SK-N-SH treated with all-trans-retinoic acid at 6 μM for 48 hours (cell line): Measurements from ENCODE around the gene MST1.

Source experiments
- ATAC-seq: fragments of 200-7000 bp; cut with Tn5 transposase; 3 replicates; pipeline ENCODE4 v1.9.1; 2020; ENCODE audit warnings: mild to moderate bottlenecking, moderate library complexity
- ARNTL ChIP-seq: fragments of 450-650 bp; formaldehyde crosslinking; IDR thresholded peaks from 2 replicates; pipeline ENCODE4 v1.5.0; 2020; ENCODE audit warnings: low read depth, mild to moderate bottlenecking, moderate library complexity, borderline replicate concordance
- BACH2 ChIP-seq: fragments of 250-450 bp; sonication (Bioruptor Pico); IDR thresholded peaks from 2 replicates; pipeline ENCODE4 v1.9.0; 2021; ENCODE audit warnings: mild to moderate bottlenecking, borderline replicate concordance
- ESRRG ChIP-seq: fragments of 250-450 bp; sonication (Bioruptor Pico); IDR thresholded peaks from 2 replicates; pipeline ENCODE4 v1.6.1; 2021; ENCODE audit warnings: mild to moderate bottlenecking
- ISL1 ChIP-seq: fragments of 250-450 bp; sonication (Bioruptor Pico); IDR thresholded peaks from 2 replicates; pipeline ENCODE4 v2.1.2; 2022; ENCODE audit warnings: mild to moderate bottlenecking, moderate library complexity
- OSR1 ChIP-seq: fragments of 250-450 bp; sonication (Bioruptor Pico); IDR thresholded peaks from 2 replicates; pipeline ENCODE4 v1.8.0; 2022; ENCODE audit warnings: moderate library complexity, mild to moderate bottlenecking, inconsistent platforms
- PPARA ChIP-seq: fragments of 250-450 bp; sonication (Bioruptor Pico); IDR thresholded peaks from 2 replicates; pipeline ENCODE4 v1.5.0; 2020; ENCODE audit warnings: mild to moderate bottlenecking, borderline replicate concordance
- RARB ChIP-seq: fragments of 250-450 bp; sonication (Bioruptor Pico); IDR thresholded peaks from 2 replicates; pipeline ENCODE4 v1.8.0; 2021; ENCODE audit warnings: mild to moderate bottlenecking, moderate library complexity
- TCF4 ChIP-seq: fragments of 250-450 bp; sonication (Bioruptor Pico); IDR thresholded peaks from 2 replicates; pipeline ENCODE4 v1.8.0; 2021; ENCODE audit warnings: mild to moderate bottlenecking, moderate library complexity, borderline replicate concordance
- TOX ChIP-seq: fragments of 250-450 bp; sonication (Bioruptor Pico); IDR thresholded peaks from 2 replicates; pipeline ENCODE4 v1.8.0; 2021; ENCODE audit warnings: mild to moderate bottlenecking, moderate library complexity, borderline replicate concordance
- ZFP3 ChIP-seq: fragments of 250-450 bp; sonication (Bioruptor Pico); IDR thresholded peaks from 2 replicates; pipeline ENCODE4 v1.5.0; 2020; ENCODE audit warnings: mild to moderate bottlenecking, moderate library complexity
- ZFP30 ChIP-seq: fragments of 450-650 bp; formaldehyde crosslinking; IDR thresholded peaks from 2 replicates; pipeline ENCODE4 v1.5.0; 2022; ENCODE audit warnings: mild to moderate bottlenecking, moderate library complexity
- ZNF70 ChIP-seq: fragments of 450-650 bp; formaldehyde crosslinking; IDR thresholded peaks from 2 replicates; pipeline ENCODE4 v1.5.0; 2020; ENCODE audit warnings: mild to moderate bottlenecking, moderate library complexity
- TF ChIP-seq, protein P1 (sequence below): fragments of 250-450 bp; sonication (Bioruptor Pico); IDR thresholded peaks from 2 replicates; pipeline ENCODE4 v1.8.0; 2021; ENCODE audit warnings: low read depth, mild to moderate bottlenecking, moderate library complexity, borderline replicate concordance
- TF ChIP-seq, protein P2 (sequence below): fragments of 250-450 bp; sonication (Bioruptor Pico); IDR thresholded peaks from 2 replicates; pipeline ENCODE4 v1.5.1; 2020; ENCODE audit warnings: low read depth, mild to moderate bottlenecking, moderate library complexity
- TF ChIP-seq, protein P3 (sequence below): fragments of 250-450 bp; sonication (Bioruptor Pico); IDR thresholded peaks from 2 replicates; pipeline ENCODE4 v1.5.0; 2020; ENCODE audit warnings: mild to moderate bottlenecking, moderate library complexity
- TF ChIP-seq, protein P4 (sequence below): fragments of 250-450 bp; sonication (Bioruptor Pico); IDR thresholded peaks from 2 replicates; pipeline ENCODE4 v1.8.0; 2020; ENCODE audit warnings: mild to moderate bottlenecking, moderate library complexity, borderline replicate concordance

Gene MST1

DNA sequence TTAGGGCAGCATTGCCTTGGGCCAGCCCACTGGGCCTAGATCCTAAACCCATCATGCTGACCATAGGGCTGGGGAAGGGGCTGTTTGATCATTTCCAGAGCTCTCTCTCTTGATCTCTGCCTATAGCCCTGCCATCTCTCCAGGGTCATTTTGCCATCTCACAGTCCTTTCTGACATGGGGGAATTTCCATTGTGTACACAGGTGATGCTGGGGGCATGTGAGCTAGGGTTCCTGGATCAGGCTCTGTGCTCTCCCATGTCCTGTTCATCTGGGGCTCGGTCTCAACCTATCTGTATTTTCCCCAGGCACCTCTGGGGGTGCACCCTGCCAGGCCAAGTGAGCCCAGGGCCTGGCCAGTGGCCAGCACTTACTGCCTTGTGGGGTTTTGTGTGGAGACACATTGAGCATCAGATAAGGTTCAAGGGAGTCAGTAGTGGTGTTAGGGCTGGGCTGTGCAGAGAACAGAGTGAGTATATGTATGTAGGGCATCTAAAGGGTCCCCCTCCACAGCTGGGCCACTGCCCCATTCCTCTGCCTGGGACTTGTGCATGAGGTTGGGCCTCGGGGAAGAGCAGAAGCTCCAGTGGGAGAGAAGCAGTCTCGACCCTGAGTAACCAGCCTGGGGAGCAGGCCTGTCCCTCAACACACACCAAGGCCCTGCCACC lies 40.8 kb downstream of the MST1 start:
- no peak for TF ChIP-seq ISL1 (CRISPR knock-in tag)
- ATAC-seq: no peak

DNA sequence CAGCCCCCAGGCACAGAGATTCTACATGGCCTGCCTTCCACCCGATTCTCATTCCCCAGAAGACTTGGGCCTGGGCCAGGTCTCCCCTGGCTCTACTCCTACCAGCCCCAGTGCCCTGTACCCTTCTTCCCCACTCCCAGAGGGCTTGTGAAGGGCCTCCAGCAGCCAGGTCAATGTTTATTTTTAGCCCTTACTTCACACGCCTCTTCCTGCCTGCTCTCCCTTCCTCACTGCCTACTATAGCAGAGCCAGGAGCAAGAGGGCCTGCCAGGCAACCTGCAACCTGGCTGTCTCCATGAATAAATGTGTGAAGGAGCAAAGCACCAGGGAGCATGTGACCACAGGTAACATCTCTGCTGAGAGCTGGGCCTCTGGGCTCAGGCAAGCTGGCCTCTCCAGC lies 41.5 kb downstream of the MST1 start:
- TF ChIP-seq, protein P1, sequence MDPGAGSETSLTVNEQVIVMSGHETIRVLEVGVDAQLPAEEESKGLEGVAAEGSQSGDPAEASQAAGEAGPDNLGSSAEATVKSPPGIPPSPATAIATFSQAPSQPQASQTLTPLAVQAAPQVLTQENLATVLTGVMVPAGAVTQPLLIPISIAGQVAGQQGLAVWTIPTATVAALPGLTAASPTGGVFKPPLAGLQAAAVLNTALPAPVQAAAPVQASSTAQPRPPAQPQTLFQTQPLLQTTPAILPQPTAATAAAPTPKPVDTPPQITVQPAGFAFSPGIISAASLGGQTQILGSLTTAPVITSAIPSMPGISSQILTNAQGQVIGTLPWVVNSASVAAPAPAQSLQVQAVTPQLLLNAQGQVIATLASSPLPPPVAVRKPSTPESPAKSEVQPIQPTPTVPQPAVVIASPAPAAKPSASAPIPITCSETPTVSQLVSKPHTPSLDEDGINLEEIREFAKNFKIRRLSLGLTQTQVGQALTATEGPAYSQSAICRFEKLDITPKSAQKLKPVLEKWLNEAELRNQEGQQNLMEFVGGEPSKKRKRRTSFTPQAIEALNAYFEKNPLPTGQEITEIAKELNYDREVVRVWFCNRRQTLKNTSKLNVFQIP (CRISPR knock-in tag): no peak
- TF ChIP-seq, protein P2, sequence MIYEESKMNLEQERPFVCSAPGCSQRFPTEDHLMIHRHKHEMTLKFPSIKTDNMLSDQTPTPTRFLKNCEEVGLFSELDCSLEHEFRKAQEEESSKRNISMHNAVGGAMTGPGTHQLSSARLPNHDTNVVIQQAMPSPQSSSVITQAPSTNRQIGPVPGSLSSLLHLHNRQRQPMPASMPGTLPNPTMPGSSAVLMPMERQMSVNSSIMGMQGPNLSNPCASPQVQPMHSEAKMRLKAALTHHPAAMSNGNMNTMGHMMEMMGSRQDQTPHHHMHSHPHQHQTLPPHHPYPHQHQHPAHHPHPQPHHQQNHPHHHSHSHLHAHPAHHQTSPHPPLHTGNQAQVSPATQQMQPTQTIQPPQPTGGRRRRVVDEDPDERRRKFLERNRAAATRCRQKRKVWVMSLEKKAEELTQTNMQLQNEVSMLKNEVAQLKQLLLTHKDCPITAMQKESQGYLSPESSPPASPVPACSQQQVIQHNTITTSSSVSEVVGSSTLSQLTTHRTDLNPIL: no peak
- no peak for TF ChIP-seq ZFP30 (CRISPR knock-in tag)
- no peak for TF ChIP-seq TOX (CRISPR knock-in tag)
- no peak for TF ChIP-seq TCF4 (CRISPR knock-in tag)
- no peak for TF ChIP-seq ISL1 (CRISPR knock-in tag)
- no peak for TF ChIP-seq ZNF70 (CRISPR knock-in tag)
- no peak for TF ChIP-seq BACH2
- no peak for TF ChIP-seq ARNTL (CRISPR knock-in tag)
- TF ChIP-seq PPARA (CRISPR knock-in tag): no peak
- TF ChIP-seq, protein P3, sequence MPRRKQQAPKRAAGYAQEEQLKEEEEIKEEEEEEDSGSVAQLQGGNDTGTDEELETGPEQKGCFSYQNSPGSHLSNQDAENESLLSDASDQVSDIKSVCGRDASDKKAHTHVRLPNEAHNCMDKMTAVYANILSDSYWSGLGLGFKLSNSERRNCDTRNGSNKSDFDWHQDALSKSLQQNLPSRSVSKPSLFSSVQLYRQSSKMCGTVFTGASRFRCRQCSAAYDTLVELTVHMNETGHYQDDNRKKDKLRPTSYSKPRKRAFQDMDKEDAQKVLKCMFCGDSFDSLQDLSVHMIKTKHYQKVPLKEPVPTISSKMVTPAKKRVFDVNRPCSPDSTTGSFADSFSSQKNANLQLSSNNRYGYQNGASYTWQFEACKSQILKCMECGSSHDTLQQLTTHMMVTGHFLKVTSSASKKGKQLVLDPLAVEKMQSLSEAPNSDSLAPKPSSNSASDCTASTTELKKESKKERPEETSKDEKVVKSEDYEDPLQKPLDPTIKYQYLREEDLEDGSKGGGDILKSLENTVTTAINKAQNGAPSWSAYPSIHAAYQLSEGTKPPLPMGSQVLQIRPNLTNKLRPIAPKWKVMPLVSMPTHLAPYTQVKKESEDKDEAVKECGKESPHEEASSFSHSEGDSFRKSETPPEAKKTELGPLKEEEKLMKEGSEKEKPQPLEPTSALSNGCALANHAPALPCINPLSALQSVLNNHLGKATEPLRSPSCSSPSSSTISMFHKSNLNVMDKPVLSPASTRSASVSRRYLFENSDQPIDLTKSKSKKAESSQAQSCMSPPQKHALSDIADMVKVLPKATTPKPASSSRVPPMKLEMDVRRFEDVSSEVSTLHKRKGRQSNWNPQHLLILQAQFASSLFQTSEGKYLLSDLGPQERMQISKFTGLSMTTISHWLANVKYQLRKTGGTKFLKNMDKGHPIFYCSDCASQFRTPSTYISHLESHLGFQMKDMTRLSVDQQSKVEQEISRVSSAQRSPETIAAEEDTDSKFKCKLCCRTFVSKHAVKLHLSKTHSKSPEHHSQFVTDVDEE: no peak
- no peak for TF ChIP-seq RARB (CRISPR knock-in tag)
- ATAC-seq: no peak

DNA sequence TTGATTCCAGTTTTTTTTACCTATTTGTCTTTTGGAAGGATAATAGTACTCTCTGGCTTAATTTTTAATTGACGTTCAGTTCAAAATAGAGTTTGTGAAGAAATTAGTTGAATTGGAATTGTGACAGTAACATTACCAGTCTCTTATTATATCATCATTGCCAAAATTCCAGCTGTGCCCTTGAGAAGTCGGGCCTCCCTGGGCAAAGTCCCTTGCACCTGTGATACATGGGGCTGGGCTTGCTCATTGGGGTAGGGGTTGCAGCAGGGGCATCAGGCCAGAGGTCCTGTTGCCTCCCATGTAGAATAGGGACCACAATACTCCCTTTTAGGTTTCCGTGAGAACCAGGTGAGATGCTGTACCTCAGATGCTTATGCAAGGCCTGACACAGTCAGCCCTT lies 43.0 kb downstream of the MST1 start:
- no peak for TF ChIP-seq ISL1 (CRISPR knock-in tag)
- no peak for TF ChIP-seq ZFP30 (CRISPR knock-in tag)
- TF ChIP-seq, protein P1 (CRISPR knock-in tag): no peak
- no peak for TF ChIP-seq PPARA (CRISPR knock-in tag)
- no peak for TF ChIP-seq TCF4 (CRISPR knock-in tag)
- ATAC-seq: no peak

DNA sequence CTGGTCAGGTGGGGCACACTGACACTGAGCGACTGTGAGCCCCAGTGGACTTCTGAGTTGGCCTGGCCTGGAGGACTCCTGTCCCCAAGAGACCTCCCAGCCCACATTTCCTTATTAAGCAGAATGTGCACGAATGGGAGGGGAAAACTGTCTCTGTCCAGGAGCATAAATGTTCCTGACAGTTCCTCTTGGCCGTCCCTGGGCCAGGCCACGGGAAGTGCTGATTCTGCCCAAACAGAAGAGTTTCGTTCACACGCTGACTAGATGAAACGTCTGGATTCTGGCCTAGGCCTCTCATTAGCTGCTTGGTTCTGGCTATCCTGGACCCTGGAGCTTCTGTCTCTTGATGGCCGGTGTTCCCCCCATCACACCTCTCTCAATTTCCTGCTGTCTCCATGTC lies 44.6 kb downstream of the MST1 start:
- TF ChIP-seq TOX (CRISPR knock-in tag) (no peak), ESRRG (CRISPR knock-in tag) (no peak), ZNF70 (CRISPR knock-in tag) (no peak)
- no peak for ATAC-seq

DNA sequence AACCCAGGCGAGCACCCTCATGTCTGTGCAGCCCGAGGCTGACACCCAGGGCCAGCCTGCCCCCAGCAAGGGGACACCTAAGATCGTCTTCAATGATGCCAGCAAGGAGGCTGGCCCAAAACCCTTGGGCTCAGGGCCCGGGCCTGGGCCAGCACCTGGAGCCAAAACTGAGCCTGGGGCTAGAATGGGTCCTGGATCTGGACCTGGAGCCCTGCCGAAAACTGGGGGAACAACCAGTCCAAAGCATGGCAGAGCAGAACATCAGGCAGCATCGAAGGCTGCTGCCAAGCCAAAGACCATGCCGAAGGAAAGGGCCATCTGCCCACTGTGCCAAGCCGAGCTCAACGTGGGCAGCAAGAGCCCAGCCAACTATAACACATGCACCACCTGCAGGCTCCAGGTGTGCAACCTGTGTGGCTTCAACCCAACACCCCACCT lies 46.5 kb downstream of the MST1 start:
- TF ChIP-seq RARB (CRISPR knock-in tag): no peak

DNA sequence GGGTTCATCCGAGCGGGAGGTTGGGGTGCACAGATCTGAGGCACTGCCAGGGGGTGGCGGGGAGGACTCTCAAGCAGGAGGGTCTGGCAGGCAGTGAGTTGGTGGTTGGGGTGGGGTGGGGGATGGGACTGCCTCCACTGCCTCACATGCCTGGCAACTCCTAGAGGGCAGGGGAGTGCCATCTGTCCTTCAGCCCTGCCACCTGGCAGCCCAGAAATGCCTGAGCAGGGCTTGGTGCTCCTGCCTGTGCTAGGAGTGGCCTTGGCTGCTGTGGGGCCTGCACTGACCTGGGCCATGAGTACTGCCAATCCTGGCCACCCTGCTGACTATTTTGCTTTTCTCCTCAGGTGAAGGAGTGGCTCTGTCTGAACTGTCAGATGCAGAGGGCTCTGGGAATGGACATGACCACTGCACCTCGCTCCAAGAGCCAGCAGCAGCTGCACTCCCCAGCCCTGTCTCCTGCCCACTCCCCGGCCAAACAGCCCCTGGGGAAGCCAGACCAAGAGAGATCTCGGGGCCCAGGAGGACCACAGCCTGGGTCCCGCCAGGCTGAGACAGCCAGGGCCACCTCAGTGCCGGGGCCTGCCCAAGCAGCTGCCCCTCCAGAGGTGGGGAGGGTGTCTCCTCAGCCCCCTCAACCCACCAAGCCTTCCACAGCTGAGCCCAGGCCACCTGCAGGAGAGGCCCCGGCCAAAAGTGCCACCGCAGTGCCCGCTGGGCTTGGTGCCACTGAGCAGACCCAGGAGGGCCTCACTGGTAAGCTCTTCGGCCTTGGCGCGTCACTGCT lies 47.2 kb downstream of the MST1 start:
- TF ChIP-seq ZFP30 (CRISPR knock-in tag) (no peak), ZFP3 (no peak), OSR1 (CRISPR knock-in tag) (no peak), ZNF70 (CRISPR knock-in tag) (no peak)
- TF ChIP-seq, protein P1 (CRISPR knock-in tag): no peak
- TF ChIP-seq, protein P4, sequence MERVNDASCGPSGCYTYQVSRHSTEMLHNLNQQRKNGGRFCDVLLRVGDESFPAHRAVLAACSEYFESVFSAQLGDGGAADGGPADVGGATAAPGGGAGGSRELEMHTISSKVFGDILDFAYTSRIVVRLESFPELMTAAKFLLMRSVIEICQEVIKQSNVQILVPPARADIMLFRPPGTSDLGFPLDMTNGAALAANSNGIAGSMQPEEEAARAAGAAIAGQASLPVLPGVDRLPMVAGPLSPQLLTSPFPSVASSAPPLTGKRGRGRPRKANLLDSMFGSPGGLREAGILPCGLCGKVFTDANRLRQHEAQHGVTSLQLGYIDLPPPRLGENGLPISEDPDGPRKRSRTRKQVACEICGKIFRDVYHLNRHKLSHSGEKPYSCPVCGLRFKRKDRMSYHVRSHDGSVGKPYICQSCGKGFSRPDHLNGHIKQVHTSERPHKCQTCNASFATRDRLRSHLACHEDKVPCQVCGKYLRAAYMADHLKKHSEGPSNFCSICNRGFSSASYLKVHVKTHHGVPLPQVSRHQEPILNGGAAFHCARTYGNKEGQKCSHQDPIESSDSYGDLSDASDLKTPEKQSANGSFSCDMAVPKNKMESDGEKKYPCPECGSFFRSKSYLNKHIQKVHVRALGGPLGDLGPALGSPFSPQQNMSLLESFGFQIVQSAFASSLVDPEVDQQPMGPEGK: no peak
- TF ChIP-seq, all 23 proteins: peak for 0
- ATAC-seq: no peak

More for the DNA sequence above, 46.5 kb downstream of the MST1 start:
- ATAC-seq: no peak
